GM18499 (cell line): Measurements from ENCODE around the gene IZUMO1.
"Not testable (repeated sequence)": the region's sequence is repeated elsewhere in the genome, so short reads cannot be mapped to it uniquely, and the experiment has no call there.

Experiments
- ATAC-seq: cut with Tn5 transposase; IDR thresholded peaks from one replicate; pipeline ENCODE4 v1.9.1; 2021; ENCODE audit warnings: moderate number of reproducible peaks; ENCODE audit not compliant: insufficient read depth, unreplicated experiment

Gene IZUMO1

DNA sequence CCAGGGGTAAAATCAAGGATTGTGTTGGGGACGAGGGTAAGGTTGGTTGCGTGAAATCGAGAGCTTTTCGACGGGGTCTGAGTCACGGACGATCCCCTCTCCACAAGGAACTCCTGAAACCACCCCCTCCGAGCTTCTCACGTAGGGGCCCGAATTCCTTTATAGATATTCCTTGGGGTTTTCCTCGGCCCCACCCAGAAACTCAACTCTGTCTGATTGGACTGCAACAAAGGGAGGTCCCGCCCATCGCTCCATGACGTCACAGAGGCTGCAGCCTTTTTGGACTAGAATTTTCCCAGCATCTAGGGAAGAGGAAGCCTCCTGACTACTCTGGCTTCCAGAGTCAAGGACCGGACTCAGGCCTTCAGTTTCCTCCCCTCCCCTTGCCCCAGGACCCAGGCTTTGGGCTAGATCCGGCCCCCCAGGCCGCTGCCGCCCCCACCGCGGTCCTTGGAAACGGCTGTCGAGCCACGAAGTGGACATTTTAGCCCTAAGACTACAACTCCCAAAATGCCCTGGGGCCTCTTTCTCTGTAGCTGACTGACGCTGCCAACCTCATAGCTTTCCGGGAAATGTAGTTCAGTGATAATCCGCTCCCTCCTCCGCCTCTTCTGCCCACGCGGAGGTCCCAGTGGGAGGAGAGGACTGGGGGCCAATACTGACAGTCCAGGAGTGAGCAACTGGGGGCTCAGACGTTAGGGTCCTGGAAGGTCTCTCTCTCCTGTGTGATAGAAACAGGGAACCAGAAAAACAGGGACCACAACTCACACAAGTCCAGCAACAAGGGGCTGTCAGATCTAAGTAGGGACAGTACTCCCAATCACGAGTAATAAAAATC is at the start of gene IZUMO1:
TSS of gene IZUMO1 (minus strand) at position 172 of the 838 bp plus-strand sequence. CDS start 1,050 bp downstream, outside the sequence.
- no peak for ATAC-seq

DNA sequence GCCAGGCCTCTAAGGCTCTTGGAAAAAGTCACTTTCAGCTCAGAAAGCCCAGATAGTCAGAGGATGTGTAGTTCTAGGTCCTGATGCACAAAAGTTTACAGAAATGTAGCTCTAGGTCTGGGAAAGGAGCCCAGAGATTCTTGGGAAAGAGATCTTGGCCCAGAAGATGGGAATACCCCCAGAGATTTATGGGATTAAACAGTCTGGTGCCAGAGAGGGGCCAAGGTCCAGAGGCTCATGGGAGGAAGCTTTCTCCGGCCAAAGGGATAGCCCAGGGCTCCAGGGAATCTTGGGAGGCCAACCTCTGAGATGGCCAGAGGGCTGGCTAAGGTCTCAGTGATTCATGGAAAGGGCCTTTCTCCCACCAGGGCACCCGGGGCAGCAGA is 49.0 kb upstream of the IZUMO1 start:
- ATAC-seq, result no peak

- ATAC-seq, result no peak
Measured at GRCh38 chr19:48795055-48795684, 48.5 kb upstream of the IZUMO1 start.

DNA sequence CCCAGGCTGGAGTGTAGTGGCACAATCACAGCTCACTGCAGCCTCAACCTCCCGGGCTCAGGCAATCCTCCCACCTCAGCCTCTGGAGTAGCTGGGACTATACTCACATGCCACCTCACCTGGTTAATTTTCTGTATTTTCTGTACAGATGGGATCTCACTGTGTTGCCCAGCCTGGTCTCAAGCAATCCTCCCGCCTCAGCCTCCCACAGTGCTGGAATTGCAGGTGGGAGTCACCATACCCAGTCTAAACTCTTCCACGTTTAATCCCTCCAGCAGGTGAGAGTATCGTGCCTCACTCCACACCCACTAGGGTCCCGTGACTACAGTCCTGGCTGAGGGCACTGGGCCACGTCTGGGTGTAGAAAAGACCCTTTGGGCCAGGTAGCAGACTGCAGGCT is 47.6 kb upstream of the IZUMO1 start:
- ATAC-seq, result no peak

- no peak for ATAC-seq
Measured at GRCh38 chr19:48793271-48793670, 46.6 kb upstream of the IZUMO1 start.

DNA sequence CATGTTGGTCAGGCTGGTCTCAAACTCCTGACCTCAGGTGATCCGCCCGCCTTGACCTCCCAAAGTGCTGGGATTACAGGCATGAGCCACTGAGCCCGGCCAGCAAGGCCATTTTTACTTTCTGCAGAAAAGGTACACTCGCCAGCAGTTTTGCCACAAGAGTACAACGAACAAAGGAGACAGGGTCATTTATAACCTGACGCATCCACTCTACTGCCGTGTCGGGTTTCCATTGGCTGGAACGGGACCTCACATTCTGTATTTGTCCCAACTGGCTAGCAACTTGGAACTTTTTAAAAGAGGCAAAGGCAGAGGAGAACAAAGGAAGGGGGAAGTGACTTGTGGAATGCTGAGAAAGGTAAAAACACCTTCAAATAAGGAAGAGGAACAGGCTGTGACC is 40.6 kb upstream of the IZUMO1 start:
- ATAC-seq, result not testable (repeated sequence)

DNA sequence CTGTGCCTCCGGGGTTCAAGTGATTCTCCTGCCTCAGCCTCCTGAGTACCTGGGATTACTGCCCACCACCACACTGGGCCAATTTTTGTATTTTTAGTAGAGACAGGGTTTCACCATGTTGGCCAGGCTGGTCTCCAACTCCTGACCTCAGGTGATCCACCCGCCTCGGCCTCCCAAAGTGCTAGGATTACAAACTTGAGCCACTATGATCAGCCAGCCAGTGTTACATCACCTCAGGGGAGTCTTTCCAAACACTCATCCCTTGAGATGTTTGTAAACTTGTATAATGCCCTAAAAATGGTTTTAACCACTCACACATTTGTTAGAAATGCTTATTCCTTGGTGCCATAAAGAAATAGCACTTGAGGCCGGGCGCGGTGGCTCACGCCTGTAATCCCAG is 39.7 kb upstream of the IZUMO1 start:
- not testable (repeated sequence) for ATAC-seq

DNA sequence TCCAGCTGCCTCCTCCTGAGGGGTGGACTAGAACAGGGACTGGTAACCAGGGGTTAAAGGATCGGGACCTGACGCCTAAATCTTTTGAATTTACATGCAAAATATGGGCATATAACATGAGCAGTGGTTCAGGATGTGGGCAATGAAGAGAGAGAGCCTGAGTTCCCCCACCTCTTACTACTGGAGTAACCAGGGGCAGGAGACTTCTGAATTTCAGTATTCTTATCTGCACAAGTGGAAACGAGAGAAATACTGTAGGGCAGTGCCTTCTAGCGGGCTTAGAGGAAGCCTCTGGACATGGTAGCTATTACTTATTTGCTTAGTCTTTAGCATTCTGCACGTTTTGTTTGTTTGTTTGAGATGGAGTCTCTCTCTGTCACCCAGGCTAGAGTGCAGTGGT is 37.8 kb upstream of the IZUMO1 start:
- ATAC-seq, result no peak

DNA sequence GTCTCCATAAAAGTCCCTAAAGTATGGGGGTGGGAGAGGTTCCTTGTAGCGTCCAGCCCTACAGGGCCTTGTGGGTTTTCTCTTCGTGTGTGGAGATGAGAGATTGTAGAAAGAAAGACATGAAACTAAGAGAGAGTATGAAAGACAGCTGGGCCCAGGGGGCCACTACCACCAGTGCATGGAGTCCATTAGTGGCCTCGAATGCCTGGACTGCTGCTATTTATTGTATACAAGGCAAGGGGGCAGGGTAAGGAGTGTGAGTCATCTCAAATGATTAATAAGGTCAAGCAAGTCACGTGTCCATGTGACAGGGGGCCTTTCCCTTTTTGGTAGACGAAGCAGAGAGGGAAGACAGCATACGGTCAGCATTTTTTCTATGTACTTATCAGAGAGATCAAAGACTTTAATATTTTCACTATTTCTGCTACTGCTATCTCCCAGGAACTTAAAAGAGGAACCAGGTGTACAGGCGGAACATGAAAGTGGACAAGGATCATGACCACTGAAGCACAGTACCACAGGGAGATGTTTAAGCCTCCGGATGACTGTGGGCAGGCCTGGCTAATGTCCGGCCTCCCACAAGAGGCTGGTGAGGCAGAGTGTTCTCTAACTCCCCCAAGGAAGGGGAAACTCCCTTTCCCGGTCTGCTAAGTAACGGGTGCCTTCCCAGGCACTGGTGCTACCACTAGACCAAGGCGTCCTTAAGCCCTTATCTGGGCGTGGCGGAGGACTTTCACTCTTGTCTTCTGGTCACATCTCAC is 34.1 kb upstream of the IZUMO1 start:
- ATAC-seq, result no peak

- ATAC-seq, result no peak
Measured at GRCh38 chr19:48779636-48780035, 32.9 kb upstream of the IZUMO1 start.

DNA sequence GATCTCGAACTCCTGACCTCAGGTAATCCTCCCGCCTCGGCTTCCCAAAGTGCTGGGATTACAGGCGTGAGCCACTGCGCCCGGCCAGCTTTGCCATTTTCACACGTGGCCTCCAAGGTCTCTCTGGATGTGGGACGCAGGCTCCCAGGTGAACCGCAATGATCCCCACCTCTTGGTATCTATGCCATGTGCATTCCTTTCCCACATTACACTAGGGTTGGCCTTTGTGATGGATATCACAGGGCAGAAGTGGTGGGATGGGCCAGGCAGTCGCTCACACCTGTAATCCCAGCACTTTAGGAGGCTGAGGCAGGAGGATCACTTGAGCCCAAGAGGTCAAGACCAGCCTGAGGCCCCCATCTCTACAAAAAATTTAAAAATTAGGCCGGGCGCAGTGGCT is 31.0 kb upstream of the IZUMO1 start:
- ATAC-seq, result no peak

DNA sequence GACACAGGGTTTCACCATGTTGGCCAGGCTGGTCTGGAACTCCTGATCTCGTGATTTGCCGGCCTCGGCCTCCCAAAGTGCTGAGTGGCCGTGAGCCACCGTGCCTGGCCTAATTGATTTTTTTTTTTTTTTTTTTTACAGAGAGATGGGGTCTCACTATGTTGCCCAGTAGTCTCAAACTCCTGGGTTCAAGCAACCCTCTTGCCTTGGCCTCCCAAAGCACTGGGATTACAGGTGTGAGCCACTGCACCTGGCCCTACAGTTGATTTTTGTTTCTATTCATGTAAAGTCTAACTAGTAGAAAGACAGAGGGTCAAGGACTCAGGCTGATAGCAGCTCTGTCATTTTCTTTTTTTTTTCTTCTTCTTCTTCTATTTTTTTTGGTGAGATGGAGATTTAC is 30.4 kb upstream of the IZUMO1 start:
- no peak for ATAC-seq

DNA sequence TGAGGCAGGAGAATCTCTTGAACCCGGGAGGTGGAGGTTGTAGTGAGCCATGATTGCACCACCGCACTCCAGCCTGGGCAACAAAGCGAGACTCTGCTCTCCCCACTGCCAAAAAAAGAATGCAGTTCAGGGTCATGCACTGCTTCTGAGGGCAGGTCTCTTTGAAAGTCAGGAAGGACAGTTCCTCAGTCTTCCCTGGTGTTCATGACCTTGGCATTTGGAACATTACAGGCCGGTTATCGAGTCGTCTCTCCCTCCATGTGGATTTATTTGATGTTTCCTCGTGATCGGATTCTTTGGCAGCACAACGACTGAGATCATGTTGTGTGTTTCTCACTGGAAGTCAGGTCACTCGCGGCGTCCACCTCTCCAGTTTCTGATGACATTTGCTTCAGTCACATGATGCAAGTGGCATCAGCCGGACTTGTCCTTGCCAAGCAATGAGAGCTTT is 25.8 kb upstream of the IZUMO1 start:
- no peak for ATAC-seq

GRCh38 chr19:48770734-48771472 is 24.2 kb upstream of the IZUMO1 start:
- ATAC-seq, result no peak

DNA sequence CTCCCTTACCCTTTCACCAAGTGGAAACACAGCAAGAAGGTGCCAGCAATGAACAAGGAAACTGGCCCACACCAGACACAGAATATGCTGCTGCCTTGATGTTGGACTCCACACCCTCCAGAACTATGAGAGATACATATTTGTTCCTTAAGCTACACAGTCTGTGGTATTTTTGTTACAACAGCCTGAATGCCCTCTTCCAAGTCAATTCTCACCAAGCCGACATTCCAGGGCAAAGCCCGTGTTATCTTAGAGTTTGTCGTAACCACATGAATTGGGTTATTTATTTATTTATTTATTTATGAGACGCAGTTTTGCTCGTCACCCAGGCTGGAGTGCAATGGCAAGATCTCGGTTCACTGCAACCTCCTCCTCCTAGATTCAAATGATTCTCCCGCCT is 23.6 kb upstream of the IZUMO1 start:
- no peak for ATAC-seq

- no peak for ATAC-seq
Measured at GRCh38 chr19:48768994-48769713, 22.4 kb upstream of the IZUMO1 start.

DNA sequence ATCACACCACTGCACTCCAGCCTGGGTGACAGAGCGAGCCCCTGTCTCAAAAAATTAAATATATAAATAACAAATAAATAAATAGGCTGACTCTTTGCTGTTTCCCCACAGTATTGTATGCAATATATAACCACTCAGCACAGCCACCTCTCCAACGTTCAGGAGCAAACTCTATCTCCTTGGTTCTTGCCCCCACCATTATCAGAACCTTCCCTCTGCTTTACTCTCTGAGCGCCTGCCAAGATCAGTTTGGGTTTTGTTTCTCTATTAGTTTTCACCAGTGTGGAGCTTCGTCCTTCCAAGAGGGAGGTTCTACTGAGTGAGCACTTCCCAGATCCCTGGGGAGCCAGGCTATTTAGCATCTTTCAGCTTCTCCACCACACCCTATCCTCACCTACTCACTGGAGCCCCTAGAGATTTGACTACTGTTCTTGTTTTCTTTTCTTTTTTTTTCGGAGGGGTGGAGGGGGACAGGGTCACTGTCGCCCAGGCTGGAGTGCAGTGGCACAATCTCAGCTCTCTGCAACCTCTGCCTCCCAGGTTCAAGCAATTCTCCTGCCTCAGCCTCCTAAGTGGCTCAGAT is 21.6 kb upstream of the IZUMO1 start:
- ATAC-seq, result not testable (repeated sequence)

- ATAC-seq, result not testable (repeated sequence)
Measured at GRCh38 chr19:48765816-48766215, 19.1 kb upstream of the IZUMO1 start.

GRCh38 chr19:48760504-48761205 is 13.9 kb upstream of the IZUMO1 start:
- ATAC-seq, result no peak
